GM18858 (cell line): ENCODE measurements around the gene RPS6KA1.
A peak's percentile ranks its signal among the peaks of the same experiment; 100 is the strongest.
"Not testable (repeated sequence)": the region's sequence is repeated elsewhere in the genome, so short reads cannot be mapped to it uniquely, and the experiment has no call there.

ENCODE experiments used
- ATAC-seq: cut with Tn5 transposase; IDR thresholded peaks from one replicate; pipeline ENCODE4 v1.9.1; 2021; ENCODE audit not compliant: unreplicated experiment

RPS6KA1 gene

DNA sequence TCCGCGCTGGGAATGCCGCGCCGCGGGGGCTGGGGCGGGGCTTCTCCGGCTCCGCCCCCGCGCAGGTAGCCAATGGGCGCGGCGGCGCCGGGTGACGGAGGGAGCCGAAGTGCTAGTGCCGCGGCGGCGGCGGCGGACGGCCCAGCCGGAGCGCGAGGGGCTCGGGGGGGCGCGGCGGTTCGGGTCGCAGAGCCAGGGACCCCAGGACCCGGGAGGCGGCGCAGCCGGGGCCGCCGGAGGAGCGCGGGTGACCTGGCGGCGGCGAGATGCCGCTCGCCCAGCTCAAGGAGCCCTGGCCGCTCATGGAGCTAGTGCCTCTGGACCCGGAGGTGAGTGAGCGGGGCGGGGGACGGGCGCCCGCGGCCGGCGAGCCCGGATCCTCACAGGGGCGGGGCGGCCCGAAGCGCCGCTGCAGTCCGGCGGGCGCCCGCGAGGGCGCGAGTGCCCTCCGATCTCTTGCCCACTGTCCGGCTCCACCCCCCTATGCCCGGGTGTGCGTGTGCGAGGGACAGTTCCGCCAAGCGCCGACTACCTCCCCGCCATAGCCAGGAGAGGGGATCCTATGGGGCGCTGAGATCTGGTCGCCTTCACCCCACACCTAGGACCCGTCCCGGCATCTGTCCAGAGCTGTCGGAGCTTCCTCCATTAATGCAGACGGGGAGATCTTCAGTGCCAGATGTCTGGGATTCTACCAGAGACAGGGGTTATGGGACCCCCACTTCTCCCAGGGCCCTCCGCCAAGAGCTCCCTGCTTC, at the start of gene RPS6KA1:
TSS of gene RPS6KA1 (plus strand) at position 107 of the 755 bp plus-strand sequence. CDS start at position 267, 160 bp downstream.
- ATAC-seq = peak; percentile 75

DNA sequence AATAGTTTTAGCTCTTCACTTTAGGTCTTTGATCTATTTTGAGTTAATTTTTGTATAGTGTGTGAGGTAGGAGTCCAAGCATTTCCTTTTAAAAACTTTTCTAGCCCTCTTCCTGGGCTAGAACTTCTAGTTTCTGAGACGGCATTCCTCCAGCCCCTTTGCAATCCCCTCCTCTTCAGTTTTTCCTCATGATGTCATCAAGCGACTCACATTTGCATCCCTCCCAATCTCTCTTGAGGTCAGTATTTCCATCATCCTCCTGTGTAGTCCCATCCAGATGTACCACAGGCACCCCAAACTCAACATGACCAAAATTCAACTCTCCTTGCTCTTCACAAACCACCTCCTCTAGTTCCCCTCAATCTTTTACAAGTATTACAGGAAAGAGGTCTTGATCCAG, 46.6 kb upstream of the RPS6KA1 start:
- no peak for ATAC-seq

DNA sequence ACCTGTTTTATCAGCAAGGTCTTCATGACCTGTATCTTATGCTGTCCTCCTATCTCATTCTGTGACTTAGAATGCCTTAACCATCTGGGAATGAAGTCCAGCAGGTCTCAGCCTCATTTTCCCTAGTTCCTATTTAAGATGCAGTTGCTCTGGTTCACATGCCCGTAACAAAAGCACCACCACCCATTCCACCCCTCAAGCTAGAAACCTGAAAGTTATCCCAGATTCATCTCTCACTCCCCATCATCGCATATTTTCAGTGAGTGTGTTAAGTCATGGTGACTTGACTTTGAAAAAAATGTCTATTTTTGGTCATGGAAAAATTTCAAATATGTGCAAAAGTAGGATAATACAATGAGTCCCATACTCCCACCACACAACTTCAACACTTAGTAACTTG, 45.6 kb upstream of the RPS6KA1 start:
- ATAC-seq = no peak

DNA sequence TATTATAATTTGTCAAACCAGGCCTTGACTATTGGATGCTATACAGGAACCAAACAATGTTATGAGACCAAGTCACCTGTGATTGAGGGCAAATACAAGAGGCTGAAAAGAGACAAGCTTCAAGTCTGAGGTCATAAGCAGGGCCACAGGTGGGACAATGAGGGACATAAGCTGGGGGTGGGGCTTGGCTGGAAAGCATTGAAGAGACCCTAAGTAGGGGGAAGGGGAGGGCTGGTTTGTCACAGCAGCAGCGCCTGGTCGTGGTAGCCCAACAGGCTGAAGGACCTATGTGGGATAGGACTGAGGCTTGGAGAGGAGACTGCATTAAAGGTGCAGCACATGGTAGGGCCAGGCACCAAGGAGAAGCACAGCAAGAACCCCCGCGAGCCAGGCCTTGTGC, 39.4 kb upstream of the RPS6KA1 start:
- no peak for ATAC-seq

DNA sequence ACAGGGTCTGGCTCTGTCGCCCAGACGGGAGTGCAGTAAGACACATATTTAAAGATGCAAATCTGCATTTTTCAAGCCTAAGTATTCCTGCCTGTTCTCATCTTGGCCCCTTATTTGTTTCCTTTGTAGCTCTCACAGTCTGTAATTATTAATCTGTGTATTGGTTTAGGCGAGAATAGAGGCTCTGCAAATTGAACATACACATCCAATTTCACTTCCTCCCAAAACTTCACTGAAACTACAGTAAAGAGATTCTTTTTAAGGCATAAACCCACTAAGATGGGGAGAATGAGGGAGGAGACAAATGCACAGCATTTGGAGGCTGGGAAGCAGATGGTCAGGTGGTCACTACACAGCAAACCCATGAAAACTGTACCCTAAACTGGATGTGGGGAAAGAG, 36.3 kb upstream of the RPS6KA1 start:
- no peak for ATAC-seq

DNA sequence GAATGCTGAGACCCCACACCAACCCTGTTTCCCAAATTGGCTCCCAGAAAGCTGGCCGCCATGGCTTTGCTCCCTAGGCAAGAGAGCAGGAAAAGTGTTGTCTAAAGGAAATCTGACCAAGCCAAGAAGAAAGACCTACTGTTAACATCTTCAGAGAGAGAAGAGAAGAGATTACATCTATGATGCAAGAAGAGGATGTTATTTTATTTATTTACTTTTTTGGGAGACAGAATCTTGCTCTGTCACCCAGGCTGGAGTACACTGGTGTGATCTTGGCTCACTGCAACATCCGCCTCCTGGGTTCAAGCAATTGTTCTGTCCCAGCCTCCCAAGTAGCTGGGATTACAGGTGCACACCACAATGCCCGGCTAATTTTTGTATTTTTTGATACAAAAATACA, 35.6 kb upstream of the RPS6KA1 start:
- ATAC-seq = no peak

DNA sequence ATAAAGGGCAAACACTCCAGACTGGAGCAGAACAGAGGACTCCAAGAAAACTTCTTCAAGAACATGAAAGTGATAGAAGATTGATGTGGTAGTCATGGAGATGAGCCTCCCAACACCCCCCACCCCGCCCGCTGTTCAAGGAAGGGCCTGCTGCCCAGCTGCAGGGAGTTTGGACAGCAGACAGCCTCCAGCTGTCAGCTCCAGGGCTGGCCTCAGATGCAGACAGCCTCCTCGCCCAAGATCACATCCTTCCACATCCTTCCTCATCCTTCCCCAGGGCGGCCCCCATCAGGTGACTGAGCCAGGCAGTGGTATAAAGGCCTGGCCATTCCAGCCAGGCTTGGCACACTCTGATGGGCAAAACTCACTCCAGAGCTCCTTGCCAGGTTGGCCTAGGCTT, 32.7 kb upstream of the RPS6KA1 start:
- ATAC-seq = no peak

DNA sequence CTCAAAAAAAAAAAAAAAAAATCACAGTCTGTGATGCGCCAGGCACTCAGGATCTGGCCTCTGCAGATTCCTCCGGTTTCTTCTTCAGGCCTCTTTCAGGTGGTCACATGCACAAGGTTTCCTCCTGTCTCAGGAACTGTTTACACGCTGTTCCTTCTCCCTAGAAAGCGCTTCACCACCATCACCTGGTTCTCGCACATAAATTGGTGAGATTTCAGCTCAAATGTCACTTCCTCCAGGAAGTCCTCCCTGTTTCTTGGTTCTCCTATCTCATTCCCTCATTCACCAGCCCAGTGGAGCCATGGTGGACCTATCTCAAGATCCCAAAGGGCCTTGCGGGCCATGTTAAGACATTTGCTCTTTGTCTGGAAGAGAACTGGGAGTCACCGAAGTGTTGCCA, 30.7 kb upstream of the RPS6KA1 start:
- no peak for ATAC-seq

DNA sequence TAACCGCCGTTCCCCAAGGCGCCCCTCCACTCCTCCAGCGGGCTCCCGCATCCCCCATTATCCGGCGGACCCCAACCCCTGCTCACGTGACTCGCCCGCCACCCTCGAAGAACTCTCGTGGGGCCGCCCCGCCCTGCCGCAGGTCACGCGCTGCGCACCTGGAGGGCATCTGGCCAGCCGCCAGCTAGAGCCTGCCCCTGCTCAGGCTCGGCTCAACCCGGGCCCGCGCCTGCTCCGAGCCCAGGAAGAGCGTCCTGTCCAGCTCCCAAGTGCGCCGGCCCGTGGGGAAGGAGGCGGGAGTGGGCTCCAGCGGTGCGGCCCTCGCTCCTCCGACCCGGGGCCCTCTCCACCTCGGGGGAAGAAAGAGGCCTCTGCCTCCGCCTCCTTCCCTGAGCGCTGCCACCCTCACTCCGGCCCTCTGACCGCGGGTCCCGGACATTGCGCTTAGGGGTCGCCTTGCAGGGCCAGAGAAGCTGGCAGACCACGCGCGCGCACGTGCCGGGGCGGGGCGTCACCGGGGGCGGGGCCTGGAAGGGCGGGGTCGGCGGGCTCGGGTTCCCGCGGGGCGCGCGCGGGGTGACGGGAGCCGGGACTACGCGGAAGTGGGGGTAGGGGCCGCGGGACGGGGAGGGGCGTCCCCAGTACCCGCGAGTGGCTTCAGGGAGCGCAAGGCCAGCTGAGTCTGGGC, 28.9 kb upstream of the RPS6KA1 start:
- no peak for ATAC-seq

DNA sequence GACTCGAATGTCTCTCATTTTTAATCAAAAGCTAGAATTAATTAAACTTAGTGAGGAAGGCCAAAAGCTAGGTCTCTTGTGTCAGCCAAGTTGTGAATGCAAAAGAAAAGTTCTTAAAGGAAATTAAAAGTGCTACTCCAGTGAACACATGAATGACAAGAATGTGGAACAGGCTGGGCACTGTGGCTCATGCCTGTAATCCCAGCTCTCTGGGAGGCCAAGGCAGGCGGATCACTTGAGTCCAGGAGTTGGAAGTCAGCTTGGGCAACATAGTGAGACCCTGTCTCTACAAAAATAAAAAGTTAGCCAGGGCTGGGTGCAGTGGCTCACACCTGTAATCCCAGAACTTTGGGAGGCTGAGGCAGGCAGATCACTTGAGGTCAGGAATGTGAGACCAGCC, 18.9 kb upstream of the RPS6KA1 start:
- not testable (repeated sequence) for ATAC-seq

DNA sequence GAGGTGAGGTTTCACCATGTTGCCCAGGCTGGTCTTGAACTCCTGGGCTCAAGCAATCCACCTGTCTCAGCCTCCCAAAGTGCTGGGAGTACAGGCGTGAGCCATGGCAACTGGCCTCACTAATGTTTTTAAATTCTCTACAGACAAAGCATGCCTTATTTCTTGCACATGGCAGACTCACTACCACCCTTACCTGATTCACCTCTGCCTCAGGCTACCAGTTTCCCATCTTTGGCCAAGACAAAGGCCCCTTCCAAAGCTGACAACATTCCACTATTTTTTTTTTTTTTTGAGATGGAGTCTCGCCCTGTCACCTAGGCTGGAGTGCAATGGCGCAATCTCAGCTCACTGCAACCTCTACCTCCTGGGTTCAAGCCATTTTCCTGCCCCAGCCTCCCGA, 13.7 kb upstream of the RPS6KA1 start:
- not testable (repeated sequence) for ATAC-seq

DNA sequence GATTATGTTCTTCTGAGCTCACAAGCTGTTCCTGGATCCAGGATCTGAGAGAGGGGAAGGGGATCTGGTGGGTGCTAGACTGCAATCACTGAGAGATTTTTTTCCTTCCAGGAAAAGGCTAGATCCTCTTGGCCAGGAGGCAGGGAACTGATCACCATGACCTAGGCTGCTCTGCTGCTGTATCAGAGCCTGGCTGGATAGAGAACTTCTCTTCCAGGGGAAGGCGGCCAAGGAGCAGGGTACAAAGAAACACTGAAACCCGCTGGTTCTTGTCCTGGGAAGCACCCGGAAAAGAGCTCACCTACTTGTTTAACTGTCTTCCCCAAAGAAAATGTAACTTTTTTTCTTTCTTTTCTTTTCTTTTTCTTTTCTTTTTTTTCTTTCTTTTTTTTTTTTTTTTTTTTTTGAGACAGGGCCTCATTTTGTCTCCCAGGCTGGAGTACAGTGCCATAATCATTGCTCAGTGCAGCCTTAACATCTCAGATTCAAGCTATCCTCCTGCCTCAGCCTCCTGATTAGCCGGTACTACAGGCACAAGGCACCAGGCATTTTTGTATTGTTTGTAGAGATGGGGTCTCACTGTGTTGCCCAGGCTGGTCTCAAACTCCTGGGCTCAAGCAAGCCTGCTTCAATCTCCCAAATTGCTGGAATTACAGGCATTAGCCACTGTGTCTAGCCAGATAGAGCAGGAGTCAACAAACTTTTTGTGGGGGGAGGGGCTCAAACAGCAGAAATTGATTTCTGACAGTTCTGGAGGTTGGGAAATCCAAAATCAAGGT, 12.4 kb upstream of the RPS6KA1 start:
- ATAC-seq = no peak

DNA sequence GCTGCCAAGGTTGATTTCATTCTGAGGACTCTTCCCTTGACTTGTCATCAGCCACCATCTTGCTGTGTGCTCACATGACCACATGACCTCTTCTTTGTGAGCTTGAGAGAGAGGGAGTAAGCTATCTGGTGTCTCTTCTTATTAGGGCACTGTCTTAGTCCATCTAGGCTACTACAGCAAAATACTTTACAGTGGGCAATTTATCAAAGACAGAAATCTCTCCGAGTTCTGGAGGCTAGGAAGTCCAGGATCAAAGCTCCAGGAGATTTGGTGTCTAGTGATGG, 11.9 kb upstream of the RPS6KA1 start:
- no peak for ATAC-seq

DNA sequence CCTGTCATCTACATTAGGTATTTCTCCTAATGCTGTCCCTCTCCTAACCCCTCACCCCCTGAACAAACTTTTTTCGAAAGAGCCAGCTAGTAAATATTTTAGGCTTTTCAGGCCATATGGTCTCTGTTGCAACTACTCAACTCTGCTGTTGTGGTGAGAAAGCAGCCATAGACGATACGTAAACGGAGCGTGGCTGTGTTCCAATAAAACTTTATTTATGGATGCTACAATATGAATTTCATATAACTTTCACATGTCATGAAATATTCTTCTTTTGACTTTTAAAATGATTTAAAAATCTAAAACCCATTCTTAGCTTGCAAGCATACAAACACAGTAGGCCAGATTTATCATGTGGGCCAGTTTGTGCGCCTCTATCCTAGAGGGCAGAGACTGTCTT, 11.2 kb upstream of the RPS6KA1 start:
- no peak for ATAC-seq

DNA sequence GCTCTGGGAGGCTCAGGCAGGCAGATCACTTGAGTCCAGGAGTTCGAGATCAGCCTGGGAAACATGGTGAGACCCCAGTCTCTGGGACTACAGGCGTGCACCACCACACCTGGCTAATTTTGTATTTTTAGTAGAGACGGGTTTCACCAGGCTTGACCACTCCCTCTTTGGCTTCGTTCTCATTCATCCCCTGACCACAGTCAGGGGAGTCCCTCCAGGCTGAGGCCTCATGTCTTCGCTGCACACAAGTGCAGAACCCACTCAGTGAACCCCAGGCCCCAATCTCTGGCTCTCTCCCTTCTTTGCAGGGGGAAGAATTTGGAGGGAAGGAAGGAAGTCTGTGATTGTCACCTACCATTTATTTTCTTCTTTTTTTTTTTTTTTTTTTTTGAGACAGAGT, 9.2 kb upstream of the RPS6KA1 start:
- no peak for ATAC-seq

DNA sequence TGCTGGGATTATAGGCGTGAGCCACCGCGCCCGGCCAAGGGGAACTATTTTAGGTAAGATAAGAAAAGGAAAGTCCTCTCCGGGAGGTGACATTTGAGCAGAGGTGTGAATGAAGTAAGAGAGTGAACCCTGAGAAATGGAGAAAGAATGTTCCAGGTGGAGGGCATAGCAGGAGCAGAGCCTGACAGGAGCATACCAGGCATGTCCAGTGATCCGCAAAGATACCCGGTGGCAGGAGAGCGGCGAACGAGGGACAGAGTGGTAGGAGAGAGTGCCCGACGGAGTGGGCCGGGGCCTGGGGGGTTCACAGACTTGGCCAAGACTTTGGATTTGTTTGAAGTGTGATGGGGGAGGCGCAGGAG, 7.9 kb upstream of the RPS6KA1 start:
- no peak for ATAC-seq

DNA sequence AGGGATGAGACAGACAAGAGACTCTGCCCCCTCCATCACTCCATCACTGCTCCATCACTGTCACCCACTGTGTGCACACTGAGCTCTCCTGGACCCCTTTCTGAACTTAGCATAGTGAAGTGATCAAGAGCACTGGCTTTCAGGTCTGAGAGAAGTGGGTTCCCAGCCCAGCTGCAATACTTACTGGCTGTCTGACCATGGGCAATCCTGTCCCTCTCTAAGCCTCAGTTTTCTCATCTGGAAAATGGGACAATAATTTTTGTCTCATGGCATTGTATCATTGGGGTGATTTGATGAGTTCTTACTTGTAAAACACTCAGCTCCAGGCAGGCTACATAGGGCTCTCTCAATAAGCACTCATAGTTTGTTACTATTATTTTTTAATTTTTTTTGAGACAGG, 7.5 kb upstream of the RPS6KA1 start:
- ATAC-seq = no peak

DNA sequence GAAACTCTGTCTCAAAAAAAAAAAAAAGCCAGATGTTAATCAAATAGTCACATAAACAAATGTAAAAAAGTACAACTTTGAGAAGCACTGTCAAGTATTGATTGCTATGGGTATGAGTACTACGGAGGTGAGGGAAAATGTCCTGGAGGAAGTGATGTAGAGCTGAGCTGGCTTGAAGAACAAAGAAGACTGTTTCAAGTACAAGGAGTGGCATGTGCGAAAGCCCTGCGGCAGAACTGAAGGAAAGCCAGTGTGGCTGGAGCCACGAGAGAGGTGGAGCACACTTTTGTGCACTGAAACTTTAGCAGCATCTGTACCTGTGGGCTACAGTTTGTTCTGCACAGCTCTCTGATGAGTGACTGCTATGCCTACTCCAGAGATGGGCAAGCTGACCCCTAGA, 5.4 kb upstream of the RPS6KA1 start:
- no peak for ATAC-seq

DNA sequence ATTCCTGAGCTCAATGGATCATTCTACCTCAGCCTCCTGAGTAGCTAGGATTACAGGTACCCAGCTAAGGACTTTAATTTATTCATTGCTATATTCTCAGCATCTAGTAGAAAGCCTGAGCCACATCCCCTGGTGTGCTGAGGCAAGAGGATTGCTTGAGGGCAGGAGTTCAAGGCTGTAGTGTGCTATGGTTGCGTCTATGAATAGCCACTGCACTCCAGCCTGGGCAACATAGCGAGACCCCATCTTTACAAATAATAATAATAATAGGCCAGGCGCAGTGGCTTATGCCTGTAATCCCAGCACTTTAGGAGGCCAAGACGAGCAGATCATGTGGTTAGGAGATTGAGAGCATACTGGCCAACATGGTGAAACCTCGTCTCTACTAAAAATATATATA, 3.3 kb upstream of the RPS6KA1 start:
- ATAC-seq = no peak

DNA sequence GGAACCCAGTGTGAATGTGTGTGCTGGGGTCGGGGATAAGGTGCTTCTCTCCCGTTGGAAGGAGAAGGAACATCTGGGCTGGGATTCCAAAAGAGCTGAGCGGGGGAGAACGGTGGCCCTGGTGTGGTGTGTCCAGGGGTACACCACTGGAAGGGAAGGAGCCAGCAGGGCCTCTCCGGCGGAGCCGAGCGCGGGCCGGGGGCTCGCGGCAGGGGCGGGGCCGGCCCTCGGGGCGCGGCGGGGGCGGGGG, 231 bp upstream of the RPS6KA1 start:
- ATAC-seq = peak; percentile 10

DNA sequence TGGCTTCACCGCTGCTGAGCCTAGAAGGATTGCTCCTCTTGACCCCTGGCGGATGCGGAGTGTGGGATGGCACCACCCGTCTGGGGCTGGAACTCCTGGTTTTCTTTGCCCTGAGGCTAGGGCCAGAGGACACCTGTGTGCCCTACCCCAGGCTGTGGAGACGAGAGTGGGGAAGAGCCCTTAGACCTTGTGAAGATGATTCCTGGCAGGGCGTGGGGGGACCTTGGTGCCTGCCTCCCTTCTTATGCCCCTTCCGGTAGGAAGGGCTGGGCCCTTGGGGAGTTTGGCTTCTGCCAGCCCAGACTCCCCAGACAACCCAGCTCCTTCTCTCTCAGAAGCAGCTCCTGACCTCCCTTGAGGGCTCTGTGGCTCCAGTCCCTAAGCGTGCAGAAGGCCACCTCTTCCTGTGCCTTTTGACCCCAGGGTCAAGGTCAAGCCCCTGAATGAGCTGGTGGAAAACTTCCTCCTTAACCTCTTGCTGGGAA, 891 bp downstream of the RPS6KA1 start:
- ATAC-seq = no peak

DNA sequence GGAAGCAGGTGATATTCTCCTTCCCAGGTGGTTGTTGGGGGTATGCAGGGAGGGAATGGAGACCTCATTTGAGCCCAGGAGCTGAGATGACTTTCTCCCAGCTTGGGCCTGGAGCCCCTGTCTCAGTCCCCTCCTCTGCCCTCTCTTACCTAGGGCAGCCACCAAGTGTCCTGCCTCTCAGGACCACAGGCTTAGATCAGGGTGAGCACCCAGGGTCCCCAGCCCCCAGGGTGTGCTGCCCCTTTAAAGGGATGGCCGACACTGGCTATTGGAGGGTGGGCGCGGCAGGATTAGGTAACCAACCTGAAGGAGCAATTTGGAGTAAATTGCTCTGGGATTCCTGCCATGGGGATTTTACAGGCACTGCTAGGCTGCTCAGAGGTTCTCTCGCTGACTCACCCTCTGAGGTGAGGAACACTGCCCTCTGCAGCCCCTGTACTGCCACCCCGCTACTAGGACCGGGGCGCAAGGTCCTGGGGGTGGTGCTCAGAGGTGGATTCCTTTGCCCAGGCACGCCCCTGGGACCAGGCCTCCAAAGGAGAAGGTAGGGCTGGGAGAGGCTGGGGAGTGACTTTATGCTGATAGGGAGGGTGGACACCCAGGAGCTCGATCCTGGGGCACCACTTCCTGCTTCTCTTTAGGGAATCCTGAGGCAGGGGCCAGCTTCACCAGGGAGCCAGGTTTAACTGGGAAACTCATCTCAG, 1.5 kb downstream of the RPS6KA1 start:
- no peak for ATAC-seq
